HG03460 (cell line): ENCODE data around the gene OR2J2.
"Not testable (repeated sequence)": the region's sequence is repeated elsewhere in the genome, so short reads cannot be mapped to it uniquely, and the experiment has no call there.

Source experiments
- ATAC-seq: cut with Tn5 transposase; IDR thresholded peaks from one replicate; pipeline ENCODE4 v1.9.1; 2021; ENCODE audit not compliant: unreplicated experiment

Gene OR2J2

DNA sequence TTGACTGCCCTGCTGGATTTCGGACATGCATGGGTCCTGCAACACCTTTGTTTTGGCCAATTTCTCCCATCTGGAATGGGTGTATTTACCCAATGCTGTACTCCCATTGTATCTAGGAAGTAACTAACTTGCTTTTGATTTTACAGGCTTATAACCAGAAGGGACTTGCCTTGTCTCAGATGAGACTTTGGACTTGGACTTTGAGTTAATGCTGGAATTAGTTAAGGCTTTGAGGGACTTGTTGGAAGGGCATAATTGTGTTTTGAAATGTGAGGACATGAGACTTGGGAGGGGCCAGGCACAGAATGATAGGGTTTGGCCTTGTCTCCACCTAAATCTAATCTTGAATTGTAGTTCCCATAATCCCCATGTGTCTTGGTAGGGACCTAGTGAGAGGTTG is 47.3 kb downstream of the OR2J2 start:
- not testable (repeated sequence) for ATAC-seq
